EL (cell line): ENCODE measurements around the gene SMC1B.
"Not testable (repeated sequence)": the region's sequence is repeated elsewhere in the genome, so short reads cannot be mapped to it uniquely, and the experiment has no call there.

Experiments used
- DNase-seq: peaks from one replicate; pipeline ENCODE4 v3.0.0-alpha.2; 2016

The SMC1B gene

GRCh38 chr22:45445031-45445710, 31.8 kb upstream of the SMC1B start:
- DNase-seq = no peak

- no peak for DNase-seq
These were observed 30.8 kb upstream of the SMC1B start for GRCh38 chr22:45444168-45444567.

GRCh38 chr22:45442116-45442515, 28.7 kb upstream of the SMC1B start:
- DNase-seq = no peak

- DNase-seq = peak; percentile 62
These were observed 27.7 kb upstream of the SMC1B start for GRCh38 chr22:45441138-45441537.

- DNase-seq = not testable (repeated sequence)
These were observed 27.3 kb upstream of the SMC1B start for GRCh38 chr22:45440688-45441087.

- DNase-seq = no peak
These were observed 24.9 kb upstream of the SMC1B start for GRCh38 chr22:45438336-45438735.

- not testable (repeated sequence) for DNase-seq
These were observed 23.6 kb upstream of the SMC1B start for GRCh38 chr22:45436871-45437517.

- peak; percentile 86 for DNase-seq
These were observed 22.2 kb upstream of the SMC1B start for GRCh38 chr22:45435544-45436139.

GRCh38 chr22:45434981-45435380, 21.6 kb upstream of the SMC1B start:
- no peak for DNase-seq

GRCh38 chr22:45430871-45431270, 17.5 kb upstream of the SMC1B start:
- DNase-seq = no peak

- no peak for DNase-seq
These were observed 16.8 kb upstream of the SMC1B start for GRCh38 chr22:45429981-45430775.

- no peak for DNase-seq
These were observed 16.0 kb upstream of the SMC1B start for GRCh38 chr22:45429424-45429823.

GRCh38 chr22:45428391-45429385, 15.3 kb upstream of the SMC1B start:
- DNase-seq = no peak

- DNase-seq = no peak
These were observed 13.7 kb upstream of the SMC1B start for GRCh38 chr22:45427114-45427513.

GRCh38 chr22:45426387-45426786, 13.0 kb upstream of the SMC1B start:
- no peak for DNase-seq

GRCh38 chr22:45425531-45426265, 12.3 kb upstream of the SMC1B start:
- no peak for DNase-seq

GRCh38 chr22:45425101-45425500, 11.7 kb upstream of the SMC1B start:
- DNase-seq = no peak

- no peak for DNase-seq
These were observed 10.9 kb upstream of the SMC1B start for GRCh38 chr22:45424241-45424731.

- DNase-seq = no peak
These were observed 10.1 kb upstream of the SMC1B start for GRCh38 chr22:45423524-45423923.

GRCh38 chr22:45422237-45422983, 9.0 kb upstream of the SMC1B start:
- DNase-seq = no peak
